Osteocyte (in vitro differentiated cells): ENCODE data around the gene INPP4A. TPM values are rescaled to one million over a fixed set of nuclear protein-coding genes. Genes with fewer than 3 reads are reported as not detected.

ENCODE experiments used
- DNase-seq: peaks from one replicate; pipeline ENCODE4 v3.0.0; 2021; ENCODE audit warnings: mixed read lengths; ENCODE audit not compliant: unreplicated experiment; ENCODE audit errors: extremely low spot score
- H3K27ac Mint-ChIP-seq: one replicate; pipeline ENCODE4 v1.8.0; 2021; ENCODE audit warnings: mild to moderate bottlenecking, mixed read lengths; ENCODE audit not compliant: unreplicated experiment
- H3K27me3 Mint-ChIP-seq: one replicate; pipeline ENCODE4 v1.8.0; 2021; ENCODE audit warnings: mixed read lengths; ENCODE audit not compliant: unreplicated experiment
- H3K36me3 Mint-ChIP-seq: one replicate; pipeline ENCODE4 v1.8.0; 2021; ENCODE audit warnings: mixed read lengths; ENCODE audit not compliant: unreplicated experiment
- H3K4me1 Mint-ChIP-seq: one replicate; pipeline ENCODE4 v1.8.0; 2021; ENCODE audit warnings: mixed read lengths; ENCODE audit not compliant: unreplicated experiment
- H3K4me3 Mint-ChIP-seq: one replicate; pipeline ENCODE4 v1.8.0; 2021; ENCODE audit warnings: mild to moderate bottlenecking, moderate library complexity, mixed read lengths; ENCODE audit not compliant: unreplicated experiment
- H3K9me3 Mint-ChIP-seq: one replicate; pipeline ENCODE4 v1.8.0; 2021; ENCODE audit warnings: mixed read lengths; ENCODE audit not compliant: unreplicated experiment
- CTCF ChIP-seq: fragments of 200-600 bp; sonication (generic); IDR thresholded peaks from 2 replicates; pipeline ENCODE4 v1.5.0; 2021; ENCODE audit warnings: antibody characterized with exemption, mild to moderate bottlenecking, moderate library complexity
- total RNA-seq: library from RNA; stranded (reverse); gene quantifications from 2 replicates; pipeline ENCODE4 v1.2.1, GENCODE V29; 2021

Gene INPP4A
- total RNA-seq, 1 donor from 2014 or later, result 31.4 TPM

- H3K4me3 Mint-ChIP-seq, result no peak overlapping the region
- no peaks in the 10 kb centered on the region for H3K27me3 Mint-ChIP-seq
- no peak for DNase-seq
- H3K27ac Mint-ChIP-seq, result no peak overlapping the region
- no peaks in the 10 kb centered on the region for H3K4me1 Mint-ChIP-seq
- no peaks in the 10 kb centered on the region for H3K9me3 Mint-ChIP-seq
- H3K36me3 Mint-ChIP-seq, result peaks cover 25% of the 10 kb centered on the region
- no peak for TF ChIP-seq CTCF
Observed at GRCh38 chr2:98563394-98563793, 118.7 kb downstream of the INPP4A start.

DNA sequence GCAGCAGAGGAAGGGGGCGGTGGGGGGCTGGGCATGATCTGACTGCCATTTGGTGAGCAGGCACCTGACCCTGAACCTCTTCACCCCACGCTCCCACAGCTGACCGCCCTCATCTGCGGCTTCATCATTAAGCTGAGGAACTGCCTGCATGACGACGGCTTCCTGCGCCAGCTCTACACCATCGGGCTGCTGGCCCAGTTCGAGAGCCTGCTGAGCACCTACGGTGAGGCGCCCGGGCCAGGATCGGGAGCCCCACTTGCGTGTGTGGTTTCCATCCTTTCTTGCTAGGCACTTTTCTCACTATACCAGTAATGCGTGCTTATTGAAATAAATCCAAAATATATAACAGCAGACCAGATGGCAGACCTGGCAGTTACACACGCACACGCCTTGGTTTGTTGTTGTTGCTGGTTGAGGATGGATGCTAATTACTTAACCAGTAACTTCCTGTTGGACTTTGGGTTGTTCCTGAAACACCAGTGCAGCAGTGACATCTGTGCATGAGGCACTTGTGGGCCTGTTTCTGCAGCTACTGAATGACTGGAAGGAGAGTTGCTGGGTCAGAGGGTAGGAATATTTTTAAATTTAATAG, 120.0 kb downstream of the INPP4A start:
- Mint-ChIP-seq H3K27ac (no peak overlapping the region), H3K36me3 (peaks cover 17% of the 10 kb centered on the region), H3K9me3 (no peaks in the 10 kb centered on the region), H3K4me1 (no peaks in the 10 kb centered on the region), H3K4me3 (no peak overlapping the region), H3K27me3 (no peaks in the 10 kb centered on the region)
- DNase-seq, result no peak
- TF ChIP-seq CTCF, result no peak

GRCh38 chr2:98565286-98565860, 120.7 kb downstream of the INPP4A start:
- Mint-ChIP-seq H3K36me3 (peaks cover 21% of the 10 kb centered on the region), H3K4me3 (no peak overlapping the region), H3K27ac (no peak overlapping the region), H3K9me3 (no peaks in the 10 kb centered on the region), H3K27me3 (no peaks in the 10 kb centered on the region), H3K4me1 (no peaks in the 10 kb centered on the region)
- DNase-seq, result no peak
- no peak for TF ChIP-seq CTCF

- Mint-ChIP-seq H3K27me3 (no peaks in the 10 kb centered on the region), H3K4me3 (no peak overlapping the region), H3K36me3 (peaks cover 21% of the 10 kb centered on the region), H3K9me3 (no peaks in the 10 kb centered on the region), H3K4me1 (no peaks in the 10 kb centered on the region), H3K27ac (no peak overlapping the region)
- no peak for DNase-seq
- TF ChIP-seq CTCF, result no peak
Observed at GRCh38 chr2:98565941-98566340, 121.3 kb downstream of the INPP4A start.

DNA sequence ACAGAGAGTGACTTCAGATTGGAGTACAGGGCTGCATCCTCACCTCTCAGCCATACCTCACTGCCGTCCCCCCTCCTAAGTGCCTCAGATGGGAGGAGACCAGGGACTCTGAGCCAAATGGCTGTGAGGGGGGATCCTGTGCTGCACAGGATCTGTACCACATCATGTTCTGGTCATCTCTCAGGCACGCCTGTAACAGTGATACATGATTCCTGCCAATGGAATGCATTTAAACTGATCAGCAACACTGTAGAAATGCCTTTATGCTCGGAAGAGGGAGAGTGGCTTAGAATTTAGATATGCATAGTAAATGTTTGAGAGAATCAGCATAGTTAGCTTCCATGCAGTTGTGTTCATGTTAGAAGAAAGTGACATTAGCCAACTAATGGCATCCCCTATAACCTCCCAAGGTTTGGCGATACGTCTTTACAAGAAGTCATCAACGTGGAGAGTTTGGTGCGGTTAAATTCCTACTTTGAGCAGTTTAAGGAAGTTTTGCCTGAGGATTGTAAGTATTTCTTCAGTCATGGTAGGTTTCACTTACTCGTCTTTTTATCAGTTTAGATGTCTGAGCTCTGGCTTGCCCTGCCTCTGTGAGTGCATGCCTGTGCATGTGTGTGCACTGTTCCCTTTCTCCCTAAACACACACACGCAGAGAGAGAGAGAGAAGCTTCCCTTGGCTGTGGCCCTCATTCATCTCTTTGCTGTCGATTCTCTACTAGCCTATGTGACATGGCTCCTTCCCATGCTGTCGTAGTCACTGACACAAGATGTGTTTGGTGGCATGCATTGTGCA, 123.7 kb downstream of the INPP4A start:
- Mint-ChIP-seq H3K36me3 (peaks cover 21% of the 10 kb centered on the region), H3K4me3 (no peak overlapping the region), H3K27ac (no peak overlapping the region), H3K4me1 (no peaks in the 10 kb centered on the region), H3K9me3 (no peaks in the 10 kb centered on the region), H3K27me3 (no peaks in the 10 kb centered on the region)
- no peak for TF ChIP-seq CTCF
- no peak for DNase-seq
